GM19238 (cell line): ENCODE measurements around the gene PCDHA11.
"Not testable (repeated sequence)": the region's sequence is repeated elsewhere in the genome, so short reads cannot be mapped to it uniquely, and the experiment has no call there.

Experiments
- DNase-seq: peaks from one replicate; pipeline ENCODE4 v3.0.0; 2011; ENCODE audit warnings: low spot score; ENCODE audit not compliant: insufficient read length

PCDHA11 gene

DNA sequence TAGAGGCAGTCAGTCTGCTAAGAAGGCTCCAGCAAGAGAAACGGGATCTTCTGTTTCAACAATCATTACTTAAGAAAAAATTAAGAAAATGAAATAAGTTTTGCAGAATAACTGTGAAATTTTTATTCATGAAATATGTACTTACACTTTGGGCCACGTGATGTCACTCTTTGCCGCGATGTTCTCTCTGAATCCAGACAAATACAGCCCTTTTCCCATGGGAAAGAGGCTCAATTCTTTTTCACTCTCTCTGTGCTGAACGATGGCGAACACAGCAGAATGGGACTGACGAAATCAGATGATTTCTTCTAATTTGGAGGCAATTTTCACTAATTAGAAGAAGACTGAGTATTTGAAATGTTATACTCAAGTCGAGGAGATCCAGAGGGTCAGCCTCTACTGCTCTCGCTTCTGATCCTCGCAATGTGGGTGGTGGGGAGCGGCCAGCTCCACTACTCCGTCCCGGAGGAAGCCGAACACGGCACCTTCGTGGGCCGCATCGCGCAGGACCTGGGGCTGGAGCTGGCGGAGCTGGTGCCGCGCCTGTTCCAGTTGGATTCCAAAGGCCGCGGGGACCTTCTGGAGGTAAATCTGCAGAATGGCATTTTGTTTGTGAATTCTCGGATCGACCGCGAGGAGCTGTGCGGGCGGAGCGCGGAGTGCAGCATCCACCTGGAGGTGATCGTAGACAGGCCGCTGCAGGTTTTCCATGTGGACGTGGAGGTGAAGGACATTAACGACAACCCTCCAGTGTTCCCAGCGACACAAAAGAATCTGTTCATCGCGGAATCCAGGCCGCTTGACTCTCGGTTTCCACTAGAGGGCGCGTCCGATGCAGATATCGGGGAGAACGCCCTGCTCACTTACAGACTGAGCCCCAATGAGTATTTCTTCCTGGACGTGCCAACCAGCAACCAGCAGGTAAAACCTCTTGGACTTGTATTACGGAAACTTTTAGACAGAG, 20.3 kb upstream of the PCDHA11 start, which contains the start of gene PCDHA9:
TSS of gene PCDHA9 (plus strand) at position 244 of the 964 bp plus-strand sequence. CDS start at position 358, 114 bp downstream.
- DNase-seq, result not testable (repeated sequence)

DNA sequence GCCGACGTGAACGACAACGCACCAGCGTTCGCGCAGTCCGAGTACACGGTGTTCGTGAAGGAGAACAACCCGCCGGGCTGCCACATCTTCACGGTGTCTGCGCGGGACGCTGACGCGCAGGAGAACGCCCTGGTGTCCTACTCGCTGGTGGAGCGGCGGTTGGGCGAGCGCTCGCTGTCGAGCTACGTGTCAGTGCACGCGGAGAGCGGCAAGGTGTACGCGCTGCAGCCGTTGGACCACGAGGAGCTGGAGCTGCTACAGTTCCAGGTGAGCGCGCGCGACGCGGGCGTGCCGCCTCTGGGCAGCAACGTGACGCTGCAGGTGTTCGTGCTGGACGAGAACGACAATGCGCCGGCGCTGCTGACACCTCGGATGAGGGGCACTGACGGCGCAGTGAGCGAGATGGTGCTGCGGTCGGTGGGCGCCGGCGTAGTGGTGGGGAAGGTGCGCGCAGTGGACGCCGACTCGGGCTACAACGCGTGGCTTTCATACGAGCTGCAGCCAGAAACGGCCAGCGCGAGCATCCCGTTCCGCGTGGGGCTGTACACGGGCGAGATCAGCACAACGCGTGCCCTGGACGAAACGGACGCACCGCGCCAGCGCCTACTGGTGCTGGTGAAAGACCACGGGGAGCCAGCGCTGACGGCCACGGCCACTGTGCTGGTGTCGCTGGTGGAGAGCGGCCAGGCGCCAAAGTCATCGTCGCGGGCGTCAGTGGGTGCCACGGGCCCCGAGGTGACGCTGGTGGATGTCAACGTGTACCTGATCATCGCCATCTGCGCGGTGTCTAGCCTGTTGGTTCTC, 18.7 kb upstream of the PCDHA11 start:
- not testable (repeated sequence) for DNase-seq

DNA sequence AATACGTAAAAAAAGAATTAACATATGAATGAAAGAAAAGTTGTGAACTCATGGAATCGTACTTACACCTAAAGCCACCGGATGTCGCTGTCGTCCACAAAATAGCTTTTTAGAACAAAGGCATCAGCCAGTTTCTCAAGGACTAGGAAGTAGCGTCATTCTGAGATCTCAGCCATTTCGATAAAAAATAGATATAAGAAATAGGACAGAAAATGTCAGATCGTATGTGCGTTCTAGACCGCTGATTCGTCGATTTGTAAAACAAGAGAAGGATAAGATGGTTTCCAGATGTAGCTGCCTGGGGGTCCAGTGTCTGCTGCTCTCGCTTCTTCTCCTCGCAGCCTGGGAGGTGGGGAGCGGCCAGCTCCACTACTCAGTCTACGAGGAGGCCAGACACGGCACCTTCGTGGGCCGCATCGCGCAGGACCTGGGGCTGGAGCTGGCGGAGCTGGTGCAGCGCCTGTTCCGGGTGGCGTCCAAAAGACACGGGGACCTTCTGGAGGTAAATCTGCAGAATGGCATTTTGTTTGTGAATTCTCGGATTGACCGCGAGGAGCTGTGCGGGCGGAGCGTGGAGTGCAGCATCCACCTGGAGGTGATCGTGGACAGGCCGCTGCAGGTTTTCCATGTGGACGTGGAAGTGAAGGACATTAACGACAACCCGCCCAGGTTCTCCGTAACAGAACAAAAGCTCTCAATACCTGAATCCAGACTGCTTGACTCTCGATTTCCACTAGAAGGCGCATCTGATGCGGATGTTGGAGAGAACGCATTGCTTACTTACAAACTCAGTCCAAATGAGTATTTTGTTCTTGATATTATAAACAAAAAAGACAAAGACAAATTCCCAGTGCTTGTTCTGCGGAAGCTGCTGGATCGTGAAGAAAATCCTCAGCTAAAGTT, 12.7 kb upstream of the PCDHA11 start, which contains the start of gene PCDHA10:
TSS of gene PCDHA10 (plus strand) at position 126 of the 903 bp plus-strand sequence. CDS start at position 278, 152 bp downstream.
- DNase-seq, result no peak

DNA sequence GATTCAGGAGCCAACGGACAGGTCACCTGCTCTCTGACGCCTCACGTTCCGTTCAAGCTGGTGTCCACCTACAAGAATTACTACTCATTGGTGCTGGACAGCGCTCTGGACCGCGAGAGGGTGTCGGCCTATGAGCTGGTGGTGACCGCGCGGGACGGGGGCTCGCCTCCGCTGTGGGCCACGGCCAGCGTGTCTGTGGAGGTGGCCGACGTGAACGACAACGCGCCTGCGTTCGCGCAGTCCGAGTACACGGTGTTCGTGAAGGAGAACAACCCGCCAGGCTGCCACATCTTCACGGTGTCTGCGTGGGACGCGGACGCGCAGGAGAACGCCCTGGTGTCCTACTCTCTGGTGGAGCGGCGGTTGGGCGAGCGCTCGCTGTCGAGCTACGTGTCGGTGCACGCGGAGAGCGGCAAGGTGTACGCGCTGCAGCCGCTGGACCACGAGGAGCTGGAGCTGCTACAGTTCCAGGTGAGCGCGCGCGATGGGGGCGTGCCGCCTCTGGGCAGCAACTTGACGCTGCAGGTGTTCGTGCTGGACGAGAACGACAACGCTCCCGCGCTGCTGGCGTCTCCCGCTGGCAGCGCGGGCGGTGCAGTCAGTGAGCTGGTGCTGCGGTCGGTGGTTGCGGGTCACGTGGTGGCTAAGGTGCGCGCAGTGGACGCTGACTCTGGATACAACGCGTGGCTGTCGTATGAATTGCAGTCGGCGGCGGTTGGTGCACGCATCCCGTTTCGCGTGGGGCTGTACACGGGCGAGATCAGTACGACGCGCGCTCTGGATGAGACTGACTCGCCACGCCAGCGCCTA, 11.4 kb upstream of the PCDHA11 start:
- DNase-seq, result no peak

DNA sequence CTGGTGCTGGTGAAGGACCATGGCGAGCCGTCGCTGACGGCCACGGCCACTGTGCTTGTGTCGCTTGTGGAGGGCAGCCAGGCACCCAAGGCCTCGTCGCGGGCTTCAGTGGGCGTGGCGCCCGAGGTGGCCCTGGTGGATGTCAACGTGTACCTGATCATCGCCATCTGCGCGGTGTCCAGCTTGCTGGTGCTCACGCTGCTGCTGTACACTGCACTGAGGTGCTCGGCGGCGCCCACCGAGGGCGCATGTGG, 10.8 kb upstream of the PCDHA11 start:
- DNase-seq, result no peak

DNA sequence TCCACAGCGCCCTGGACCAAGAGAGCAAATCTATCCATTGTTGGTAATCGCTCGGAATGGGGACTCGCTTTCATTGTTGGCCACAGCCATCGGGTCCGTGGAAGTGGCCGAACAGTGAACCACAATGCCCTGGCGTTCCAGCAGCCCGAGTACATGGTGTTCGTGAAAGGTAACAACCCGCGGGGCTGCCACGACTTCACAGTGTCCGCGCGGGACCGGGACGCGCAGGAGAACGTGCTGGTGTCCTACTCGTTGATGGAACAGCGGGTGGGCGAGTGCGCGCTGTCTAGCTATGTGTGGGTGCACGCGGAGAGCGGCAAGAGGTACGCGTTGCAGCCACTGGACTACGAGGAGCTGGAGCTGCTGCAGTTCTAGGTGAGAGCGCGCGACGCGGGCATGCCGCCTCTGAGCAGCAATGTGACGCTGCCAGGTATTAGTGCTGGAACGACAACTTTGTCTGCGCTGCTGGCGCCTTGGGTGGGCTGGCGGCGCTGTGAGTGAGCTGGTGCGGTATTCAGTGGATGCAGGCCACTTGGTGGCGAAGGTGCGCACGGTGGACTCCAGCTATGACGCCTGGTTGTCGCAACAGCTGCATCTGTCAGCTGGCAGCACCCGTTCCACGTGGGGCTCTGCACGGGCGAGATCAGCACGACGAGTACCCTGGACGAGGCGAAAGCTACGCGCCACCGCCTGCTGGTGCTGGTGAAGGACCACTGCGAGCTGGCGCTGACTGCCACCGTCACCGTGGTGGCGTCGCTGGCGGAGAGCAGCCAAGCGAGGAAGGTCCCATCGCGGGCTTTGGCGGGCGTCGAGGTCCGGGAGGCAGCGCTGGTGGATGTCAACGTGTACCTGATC, 6.1 kb upstream of the PCDHA11 start:
- DNase-seq, result no peak

DNA sequence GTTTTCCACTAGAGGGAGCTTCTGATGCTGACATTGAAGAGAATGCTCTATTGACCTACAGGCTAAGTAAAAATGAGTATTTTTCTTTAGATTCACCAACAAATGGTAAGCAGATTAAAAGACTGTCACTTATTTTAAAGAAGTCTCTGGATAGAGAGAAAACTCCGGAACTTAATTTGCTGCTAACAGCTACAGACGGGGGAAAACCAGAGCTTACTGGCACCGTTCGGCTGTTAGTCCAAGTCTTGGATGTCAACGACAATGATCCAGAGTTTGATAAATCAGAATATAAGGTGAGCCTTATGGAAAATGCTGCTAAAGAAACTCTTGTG, 764 bp downstream of the PCDHA11 start:
- no peak for DNase-seq

DNA sequence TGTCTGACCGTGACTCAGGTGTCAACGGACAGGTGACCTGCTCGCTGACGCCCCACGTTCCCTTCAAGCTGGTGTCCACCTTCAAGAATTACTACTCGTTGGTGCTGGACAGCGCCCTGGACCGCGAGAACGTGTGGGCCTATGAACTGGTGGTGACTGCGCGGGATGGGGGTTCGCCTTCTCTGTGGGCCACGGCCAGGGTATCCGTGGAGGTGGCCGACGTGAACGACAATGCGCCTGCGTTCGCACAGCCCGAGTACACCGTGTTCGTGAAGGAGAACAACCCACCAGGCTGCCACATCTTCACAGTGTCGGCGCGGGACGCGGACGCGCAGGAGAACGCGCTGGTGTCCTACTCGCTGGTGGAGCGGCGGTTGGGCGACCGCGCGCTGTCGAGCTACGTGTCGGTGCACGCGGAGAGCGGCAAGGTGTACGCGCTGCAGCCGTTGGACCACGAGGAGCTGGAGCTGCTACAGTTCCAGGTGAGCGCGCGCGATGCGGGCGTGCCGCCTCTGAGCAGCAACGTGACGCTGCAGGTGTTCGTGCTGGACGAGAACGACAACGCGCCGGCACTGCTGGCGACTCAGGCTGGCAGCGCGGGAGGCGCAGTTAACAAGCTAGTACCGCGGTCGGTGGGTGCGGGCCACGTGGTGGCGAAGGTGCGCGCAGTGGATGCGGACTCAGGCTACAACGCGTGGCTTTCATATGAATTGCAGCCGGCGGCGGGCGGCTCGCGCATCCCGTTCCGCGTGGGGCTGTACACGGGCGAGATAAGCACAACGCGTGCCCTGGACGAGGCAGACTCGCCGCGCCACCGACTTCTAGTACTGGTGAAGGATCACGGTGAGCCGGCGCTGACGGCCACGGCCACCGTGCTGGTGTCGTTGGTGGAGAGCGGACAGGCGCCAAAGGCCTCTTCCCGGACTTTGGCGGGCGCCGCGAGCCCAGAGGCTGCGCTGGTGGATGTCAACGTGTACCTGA, 1.8 kb downstream of the PCDHA11 start:
- DNase-seq, result no peak

DNA sequence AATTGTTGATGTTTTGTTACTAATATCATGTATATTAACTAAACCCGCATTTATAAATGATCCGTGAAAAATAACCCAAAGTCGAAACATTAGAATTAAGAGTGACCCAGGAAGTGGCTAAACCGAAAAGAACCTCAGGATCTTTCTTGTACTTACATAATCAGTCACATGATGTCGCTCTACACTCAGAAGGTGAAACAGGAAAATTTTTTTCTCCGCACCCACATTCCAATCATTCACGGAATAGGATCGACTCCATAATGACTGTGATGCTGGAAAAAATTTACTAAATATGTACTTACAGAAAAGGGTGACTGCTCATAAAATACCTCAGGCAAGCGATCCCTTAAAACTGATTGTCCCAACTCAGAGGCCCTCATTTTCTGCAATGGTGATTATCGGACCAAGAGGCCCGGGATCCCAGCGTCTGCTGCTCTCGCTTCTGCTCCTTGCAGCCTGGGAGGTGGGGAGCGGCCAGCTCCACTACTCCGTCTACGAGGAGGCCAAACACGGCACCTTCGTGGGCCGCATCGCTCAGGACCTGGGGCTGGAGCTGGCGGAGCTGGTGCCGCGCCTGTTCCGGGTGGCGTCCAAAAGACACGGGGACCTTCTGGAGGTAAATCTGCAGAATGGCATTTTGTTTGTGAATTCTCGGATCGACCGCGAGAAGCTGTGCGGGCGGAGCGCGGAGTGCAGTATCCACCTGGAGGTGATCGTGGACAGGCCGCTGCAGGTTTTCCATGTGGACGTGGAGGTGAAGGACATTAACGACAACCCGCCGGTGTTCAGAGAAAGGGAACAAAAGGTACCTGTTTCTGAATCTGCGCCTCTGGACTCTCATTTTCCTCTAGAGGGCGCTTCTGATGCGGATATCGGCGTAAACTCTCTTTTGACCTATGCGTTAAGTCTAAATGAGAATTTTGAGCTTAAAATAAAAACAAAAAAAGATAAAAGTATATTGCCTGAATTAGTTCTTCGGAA, 6.6 kb downstream of the PCDHA11 start, which contains the start of gene PCDHA12:
TSS of gene PCDHA12 (plus strand) at position 224 of the 981 bp plus-strand sequence. CDS start at position 389, 165 bp downstream.
- DNase-seq, result no peak

DNA sequence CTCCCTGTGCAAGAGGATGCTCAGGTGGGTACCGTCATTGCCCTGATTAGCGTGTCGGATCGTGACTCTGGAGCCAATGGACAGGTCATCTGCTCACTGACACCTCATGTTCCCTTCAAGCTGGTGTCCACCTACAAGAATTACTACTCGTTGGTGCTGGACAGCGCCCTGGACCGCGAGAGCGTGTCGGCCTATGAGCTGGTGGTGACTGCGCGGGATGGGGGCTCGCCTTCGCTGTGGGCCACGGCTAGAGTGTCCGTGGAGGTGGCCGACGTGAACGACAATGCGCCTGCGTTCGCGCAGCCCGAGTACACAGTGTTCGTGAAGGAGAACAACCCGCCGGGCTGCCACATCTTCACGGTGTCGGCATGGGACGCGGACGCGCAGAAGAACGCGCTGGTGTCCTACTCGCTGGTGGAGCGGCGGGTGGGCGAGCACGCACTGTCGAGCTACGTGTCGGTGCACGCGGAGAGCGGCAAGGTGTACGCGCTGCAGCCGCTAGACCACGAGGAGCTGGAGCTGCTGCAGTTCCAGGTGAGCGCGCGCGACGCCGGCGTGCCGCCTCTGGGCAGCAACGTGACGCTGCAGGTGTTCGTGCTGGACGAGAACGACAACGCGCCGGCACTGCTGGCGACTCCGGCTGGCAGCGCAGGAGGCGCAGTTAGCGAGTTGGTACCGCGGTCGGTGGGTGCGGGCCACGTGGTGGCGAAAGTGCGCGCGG, 7.9 kb downstream of the PCDHA11 start:
- not testable (repeated sequence) for DNase-seq

DNA sequence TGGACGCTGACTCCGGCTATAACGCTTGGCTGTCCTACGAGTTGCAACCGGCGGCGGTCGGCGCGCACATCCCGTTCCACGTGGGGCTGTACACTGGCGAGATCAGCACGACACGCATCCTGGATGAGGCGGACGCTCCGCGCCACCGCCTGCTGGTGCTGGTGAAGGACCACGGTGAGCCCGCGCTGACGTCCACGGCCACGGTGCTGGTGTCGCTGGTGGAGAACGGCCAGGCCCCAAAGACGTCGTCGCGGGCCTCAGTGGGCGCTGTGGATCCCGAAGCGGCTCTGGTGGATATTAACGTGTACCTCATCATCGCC, 8.5 kb downstream of the PCDHA11 start:
- no peak for DNase-seq

DNA sequence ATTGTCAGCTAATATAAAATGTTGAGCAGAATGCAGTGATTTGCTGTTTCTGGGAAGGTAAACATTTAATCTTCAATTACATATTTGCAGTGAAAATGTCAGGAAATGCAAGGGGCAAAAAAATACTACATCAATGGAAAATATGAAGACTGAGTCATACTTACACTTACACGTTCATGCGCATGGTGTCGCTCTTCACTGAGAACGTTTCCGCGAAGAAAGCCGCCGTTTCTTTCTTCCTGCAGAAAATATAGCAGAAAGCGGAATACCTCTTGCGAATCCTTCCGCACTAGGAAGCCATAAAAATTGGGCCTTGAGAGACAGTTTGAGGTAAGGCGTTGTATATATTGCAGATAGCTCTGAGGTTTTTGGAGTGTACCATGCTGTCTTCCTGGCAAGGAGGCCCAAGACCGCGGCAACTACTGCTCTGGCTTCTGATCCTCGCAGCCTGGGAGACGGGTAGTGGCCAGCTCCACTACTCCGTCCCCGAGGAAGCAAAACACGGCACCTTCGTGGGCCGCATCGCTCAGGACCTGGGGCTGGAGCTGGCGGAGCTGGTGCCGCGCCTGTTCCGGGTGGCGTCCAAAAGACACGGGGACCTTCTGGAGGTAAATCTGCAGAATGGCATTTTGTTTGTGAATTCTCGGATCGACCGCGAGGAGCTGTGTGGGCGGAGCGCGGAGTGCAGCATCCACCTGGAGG, 13.3 kb downstream of the PCDHA11 start, which contains the start of gene PCDHA13:
TSS of gene PCDHA13 (plus strand) at position 236 of the 702 bp plus-strand sequence. CDS start at position 381, 145 bp downstream.
- DNase-seq, result no peak

DNA sequence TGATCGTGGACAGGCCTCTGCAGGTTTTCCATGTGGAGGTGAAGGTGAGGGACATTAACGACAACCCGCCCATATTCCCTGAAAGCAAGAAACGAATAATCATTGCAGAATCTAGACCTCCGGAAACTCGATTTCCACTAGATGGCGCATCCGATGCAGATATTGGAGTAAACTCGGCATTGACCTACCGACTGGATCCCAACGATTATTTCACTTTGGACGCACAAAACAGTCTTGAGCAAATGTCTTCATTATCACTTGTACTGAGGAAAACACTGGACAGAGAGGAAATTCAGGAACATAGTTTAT, 13.8 kb downstream of the PCDHA11 start:
- no peak for DNase-seq

DNA sequence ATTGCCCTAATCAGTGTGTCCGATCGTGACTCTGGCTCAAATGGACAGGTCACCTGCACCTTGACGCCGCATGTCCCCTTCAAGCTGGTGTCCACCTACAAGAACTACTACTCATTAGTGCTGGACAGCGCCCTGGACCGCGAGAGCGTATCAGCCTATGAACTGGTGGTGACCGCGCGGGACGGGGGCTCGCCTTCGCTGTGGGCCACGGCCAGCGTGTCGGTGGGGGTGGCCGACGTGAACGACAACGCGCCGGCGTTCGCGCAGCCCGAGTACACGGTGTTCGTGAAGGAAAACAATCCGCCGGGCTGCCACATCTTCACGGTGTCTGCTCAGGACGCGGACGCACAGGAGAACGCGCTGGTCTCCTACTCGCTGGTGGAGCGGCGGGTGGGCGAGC, 14.6 kb downstream of the PCDHA11 start:
- DNase-seq, result no peak

DNA sequence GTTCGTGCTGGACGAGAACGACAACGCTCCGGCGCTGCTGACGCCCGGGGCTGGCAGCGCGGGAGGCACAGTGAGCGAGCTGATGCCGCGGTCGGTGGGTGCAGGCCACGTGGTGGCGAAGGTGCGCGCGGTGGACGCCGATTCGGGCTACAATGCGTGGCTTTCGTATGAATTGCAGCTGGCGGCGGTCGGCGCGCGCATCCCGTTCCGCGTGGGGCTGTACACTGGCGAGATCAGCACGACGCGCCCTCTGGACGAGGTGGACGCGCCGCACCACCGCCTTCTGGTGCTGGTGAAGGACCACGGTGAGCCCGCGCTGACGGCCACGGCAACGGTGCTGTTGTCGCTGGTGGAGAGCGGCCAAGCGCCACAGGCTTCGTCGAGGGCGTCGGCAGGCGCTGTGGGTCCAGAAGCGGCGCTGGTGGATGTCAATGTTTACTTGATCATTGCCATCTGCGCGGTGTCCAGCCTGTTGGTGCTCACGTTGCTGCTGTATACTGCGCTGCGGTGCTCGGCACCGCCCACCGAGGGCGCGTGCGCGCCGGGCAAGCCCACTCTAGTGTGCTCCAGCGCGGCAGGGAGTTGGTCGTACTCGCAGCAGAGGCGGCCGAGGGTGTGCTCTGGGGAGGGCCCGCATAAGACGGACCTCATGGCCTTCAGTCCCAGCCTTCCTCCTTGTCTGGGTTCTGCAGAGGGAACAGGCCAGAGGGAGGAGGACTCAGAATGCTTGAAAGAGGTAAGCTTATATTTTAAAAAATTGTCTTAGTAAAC, 15.4 kb downstream of the PCDHA11 start:
- DNase-seq, result no peak
